ENCODE measurements around the gene AGBL4.
A peak's percentile ranks its signal among the peaks of the same experiment; 100 is the strongest.

Gene AGBL4

DNA sequence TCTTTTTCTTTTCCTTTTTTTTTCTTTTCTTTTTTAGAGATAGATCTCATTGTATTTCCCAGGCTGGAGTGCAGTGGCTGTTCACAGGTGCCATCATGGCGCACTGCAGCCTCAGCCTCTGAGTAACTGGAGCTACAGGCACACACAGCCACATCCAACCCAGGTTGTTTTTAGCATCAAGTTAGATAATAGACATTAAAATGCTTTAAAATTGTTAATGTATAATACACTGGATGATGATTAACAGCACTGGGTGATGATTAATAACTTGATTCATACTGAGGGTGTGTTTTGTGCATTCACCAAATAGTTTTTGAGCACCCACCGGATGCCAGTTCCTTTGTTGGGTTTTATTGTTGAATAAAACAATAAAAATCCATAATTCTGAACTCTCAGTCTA lies 1322.3 kb downstream of the AGBL4 start:
- DNase-seq = no peak

DNA sequence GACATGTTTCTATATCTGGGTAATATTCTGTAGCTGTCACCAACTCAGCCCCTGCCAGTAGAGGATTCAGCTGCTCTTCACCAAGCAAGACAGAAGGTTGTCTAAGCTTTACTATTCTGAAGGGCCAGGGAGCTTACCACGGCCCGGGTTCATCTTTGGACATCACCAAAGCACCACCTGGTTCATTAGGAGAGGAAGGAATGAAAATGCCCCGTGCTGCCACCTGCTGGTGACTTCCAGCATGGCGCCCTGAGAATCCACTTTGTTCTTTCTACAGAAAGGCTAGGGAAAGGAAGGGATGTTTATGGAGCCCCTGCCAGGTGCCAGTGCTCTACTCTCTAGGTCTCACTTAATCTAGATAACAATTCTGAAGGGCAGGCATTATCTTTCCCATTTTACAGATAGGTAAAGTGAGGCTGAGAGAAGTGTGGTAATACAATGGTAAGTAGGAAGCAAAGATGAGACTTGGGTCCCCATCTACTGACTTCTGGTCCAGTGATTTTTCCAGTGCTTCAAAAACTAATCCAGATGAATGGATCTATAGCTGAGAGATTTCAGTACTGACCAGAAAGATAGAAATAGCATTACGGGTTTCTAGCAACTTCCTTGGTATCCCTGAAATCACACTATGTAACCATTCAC lies 1326.6 kb downstream of the AGBL4 start:
- DNase-seq = peak; percentile 56

DNA sequence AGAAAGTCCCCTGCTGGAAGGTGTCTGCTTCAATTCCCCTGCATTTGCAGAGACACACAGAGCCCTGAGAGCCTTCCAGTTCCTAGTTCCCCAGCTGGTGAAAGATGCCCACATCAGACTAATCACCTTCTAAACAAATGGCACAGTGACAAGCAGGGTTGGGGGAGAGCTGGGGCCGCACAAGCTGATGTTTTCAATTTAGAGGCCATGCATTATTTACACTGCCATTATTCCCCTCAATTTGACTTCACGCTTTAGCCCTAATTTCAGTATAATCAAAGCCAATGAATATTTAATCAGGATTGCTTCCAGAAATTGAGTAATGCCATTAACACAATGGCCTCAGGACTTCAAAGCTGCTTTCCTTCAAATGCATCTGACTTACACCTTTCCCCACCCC lies 1328.6 kb downstream of the AGBL4 start:
- no peak for DNase-seq

DNA sequence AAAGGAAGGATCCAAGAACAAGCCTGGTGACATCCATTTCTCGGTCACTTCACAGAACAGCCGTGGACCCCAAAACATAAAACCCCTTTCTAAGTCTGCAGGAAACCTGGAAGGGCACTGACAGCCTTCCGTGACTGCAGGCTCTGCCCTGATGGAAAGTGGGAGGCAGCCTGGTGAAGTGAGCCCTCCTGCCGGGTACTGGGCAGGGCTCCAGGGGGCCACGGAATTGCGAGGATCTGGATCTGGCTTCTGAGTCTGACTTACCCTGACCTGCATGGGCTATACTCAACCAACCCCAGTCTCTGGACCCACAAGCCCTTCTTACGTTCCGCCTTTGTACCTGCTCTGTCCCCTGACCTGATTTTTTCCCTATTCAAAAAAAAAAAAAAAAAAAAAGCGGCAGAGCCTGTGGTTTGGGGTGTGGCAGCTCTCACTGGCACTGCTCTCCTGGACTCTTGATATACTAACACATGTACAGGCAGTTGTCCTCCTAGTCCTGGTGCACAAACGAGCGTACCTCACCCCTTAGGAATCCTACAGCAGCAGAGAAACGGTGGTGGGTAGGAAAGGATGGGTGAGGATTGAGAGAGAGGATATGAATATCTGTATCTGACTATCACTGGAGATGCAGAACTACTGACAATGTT lies 1330.0 kb downstream of the AGBL4 start:
- no peak for DNase-seq

DNA sequence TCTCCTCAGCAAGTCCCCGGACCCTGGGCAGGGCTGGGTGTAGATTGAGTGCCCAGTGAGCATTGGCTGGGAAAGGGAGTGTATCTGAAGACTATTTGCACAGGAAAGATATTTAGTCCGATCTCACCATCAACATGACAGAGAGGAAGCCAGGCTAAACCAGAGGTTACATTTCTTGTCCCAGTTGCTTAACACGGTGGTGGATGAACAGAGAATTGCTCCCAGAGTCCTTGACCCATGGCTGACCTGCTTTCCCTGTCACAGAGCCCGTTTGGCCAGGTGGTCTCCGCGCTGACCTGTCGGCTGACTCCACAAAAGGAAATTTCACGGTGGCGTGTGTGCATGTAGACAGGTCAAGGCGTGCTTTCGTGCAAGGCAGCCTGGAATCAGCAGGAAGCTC lies 1330.6 kb downstream of the AGBL4 start:
- no peak for DNase-seq

DNA sequence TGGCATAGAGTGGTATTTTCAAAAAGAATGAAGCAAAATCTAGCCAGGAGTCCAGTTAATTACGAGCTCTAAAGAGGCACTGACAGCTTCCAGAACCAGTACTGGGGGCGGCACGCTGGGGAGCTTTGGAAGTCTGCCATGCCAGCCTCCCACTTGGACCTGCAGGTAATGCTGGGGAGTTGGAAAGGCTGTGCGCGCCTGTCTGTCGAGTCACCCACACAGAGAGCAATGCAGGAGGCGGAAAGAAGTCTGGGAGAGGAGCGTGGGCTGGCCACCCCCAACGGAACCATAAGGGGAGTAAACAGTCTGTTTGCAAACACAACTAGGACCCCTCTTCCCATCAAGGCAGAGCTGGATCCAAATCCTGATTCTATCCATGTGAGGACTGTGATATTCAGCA lies 1331.5 kb downstream of the AGBL4 start:
- no peak for DNase-seq

DNA sequence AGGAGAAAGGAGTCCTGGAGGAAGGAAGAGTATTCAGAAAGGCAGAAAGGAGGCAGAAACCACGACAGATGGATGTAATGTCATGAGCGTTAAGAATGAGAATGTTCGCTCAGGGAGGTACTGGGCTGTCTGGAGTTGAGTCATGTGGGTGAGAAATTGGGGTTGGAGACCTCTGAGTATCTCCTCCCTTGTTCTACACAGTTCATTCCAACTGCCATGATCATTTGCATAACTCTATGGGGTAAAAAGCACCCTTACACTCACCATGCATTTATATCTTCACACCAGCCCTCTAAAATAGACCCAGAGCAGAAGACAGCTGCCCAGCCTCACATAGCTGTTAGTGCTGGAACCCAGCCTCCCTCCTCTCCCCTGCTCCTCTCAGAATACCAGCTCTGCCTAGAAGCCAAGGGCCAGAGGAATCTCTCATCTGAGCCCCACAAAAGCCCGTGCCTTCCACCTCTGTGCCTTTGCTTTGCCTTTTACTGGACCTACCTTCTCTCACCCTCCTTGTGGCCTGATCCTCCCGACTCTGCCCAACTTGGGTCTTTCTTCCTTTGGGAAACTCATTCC lies 1332.2 kb downstream of the AGBL4 start:
- DNase-seq = no peak

DNA sequence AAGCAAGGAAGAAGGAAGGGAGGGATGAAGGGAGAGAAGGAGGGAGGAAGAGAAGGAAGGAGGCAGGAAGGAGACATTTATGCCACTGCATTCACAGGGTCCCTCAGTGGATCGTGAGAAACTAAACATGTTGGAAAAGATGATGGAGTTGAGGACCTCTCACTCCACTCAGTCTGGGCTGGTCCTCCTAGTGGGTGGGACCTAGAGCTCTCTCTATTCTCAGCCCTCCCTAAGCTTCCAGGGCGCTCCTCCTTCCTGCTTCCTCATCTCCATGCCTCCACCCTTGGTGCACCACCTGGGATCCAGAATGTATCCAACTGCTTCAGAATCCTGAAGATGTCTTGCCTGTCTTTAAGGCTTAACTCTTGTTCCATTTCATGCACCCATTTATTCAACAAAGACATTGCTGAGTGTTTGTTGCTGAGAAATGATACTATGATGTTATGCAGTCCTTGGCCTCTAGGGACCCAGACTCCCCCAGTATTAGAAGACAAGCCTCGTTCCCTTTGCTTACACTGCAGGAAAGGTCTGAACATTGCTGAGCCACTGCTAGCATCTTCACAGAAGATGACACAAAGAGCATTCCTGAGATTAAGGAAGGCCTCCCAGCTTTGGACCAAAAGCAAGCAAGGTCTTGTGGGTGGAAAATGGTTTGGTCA lies 1335.5 kb downstream of the AGBL4 start:
- no peak for DNase-seq

DNA sequence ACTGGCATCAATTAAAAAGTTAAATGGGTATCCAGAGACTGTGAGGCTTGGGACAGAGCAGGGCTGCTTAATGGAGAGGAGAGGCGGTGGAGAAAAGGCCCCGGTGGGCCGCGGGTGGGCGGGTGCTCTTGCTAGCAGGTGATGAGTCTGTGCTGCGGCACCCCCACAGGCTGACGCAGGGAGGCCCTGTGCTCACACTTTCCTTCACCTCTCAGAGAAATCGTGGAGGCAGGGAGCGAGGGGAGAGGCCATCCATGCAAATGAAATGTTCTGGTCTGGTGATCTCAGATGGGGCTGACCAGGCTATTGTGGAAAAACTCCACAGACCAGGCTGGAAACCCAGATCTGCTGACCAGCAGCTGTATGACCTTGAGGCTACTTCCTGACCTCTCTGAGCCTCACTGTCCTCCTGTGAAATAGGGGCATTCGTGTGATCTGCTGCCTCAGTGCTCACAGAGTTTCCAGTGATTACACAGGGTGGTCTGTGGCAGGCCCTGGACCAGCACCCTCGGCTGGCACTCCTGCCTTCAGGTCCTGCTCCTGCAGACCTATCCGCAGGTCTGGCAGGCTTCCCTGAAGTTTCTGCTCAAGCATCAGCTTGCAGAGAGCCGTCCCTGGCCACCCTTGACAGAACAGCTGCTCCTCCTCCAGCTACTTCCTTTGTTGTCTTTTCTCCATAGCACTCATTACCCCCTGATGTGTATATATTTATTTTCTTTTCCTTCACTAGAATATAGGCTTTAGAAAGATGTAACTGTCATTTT lies 1336.3 kb downstream of the AGBL4 start:
- DNase-seq = peak; percentile 14

DNA sequence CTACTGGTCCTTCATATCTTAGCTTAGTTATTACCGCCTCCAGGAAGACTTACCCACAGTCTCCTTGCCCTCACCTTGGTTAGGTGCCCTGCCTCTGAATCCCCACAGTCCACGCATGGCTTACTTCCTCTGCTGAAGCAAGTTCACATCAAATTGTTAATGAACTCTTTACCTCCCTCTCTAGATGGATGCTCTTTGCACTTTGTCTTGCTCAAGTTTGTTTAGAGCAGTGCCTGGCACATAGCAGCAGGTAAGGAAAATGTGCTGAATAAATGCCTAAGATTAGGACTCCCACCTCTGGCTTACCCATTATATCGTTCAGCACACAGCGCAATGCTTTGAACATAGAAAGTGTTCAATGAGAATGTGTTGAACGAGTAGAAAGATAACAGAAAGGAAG lies 1337.6 kb downstream of the AGBL4 start:
- DNase-seq = no peak

DNA sequence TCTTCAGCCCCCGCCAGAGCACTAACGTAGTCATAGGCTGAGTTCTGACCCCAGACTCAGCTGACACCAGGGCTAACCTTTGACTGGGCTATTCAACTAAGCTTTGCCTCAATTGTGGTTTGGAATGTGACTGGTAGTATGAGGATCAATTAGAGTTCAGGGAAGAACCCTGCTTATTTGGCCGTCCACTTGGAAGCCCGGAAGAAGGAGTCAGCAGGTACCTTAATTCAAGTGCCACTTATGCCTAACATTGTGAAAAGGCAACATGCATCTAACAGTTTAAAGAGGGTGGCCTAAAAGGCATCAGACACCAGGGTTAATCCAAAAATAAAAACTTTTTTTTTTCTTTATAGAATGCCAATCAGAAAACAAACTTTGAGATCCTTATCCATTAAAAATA lies 1339.4 kb downstream of the AGBL4 start:
- peak; percentile 17 for DNase-seq

DNA sequence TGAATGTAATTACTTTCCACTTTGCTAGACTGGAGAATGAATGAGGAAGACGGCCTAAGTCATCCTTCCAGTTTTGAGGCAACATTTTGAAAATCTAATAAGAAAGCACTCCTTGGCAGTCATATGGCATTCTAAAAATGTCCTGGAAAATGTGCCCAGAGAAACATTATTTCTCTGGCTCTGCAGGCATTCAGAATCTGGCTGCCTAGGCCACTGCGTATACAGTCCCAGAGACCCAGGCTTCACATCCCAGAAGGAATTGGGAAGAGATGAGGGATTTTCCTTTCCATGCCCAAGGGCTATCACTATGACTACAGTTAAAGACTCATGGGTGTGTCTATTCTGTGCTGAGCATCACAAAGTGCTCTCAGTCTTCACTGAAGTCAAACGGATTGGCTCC lies 1339.9 kb downstream of the AGBL4 start:
- no peak for DNase-seq

DNA sequence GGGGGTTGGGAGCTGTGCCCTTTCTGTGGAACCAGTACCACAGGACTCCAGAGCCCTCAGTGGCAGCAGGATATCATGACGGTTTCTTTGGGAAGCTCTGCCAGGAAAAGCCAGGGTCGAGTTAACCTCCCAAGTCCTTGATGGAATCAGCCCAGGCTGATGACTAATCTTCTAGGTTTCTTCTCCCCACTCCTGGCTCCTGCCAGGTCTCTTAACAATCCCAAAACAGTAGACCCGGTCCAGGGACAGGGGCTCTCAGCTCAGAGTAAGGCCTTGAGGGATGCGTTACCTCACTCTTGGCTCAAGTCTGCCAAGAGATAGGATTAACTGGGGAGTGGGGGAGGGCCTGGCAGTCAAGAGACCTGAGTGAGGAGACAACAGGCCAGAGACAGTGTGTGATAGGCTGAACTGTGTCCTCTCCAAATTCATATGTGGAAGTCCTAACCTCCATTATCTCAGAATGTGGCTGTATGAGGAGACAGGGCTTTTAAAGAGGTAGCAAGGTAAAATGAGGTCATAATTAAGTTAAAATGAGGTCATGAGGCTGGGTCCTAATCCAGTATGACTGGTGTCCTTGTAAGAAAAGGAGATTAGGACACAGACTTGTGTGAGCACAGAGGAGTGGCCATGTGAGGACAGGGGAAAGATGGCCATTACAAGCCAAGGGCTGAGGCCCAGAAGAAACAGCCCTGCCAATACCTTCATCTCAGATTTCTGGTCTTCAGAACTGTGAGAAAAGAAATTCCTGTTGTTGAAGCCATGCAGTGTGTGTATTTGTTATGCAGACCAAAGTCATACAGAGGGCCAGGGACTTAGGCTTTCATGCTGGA lies 1342.1 kb downstream of the AGBL4 start:
- no peak for DNase-seq

DNA sequence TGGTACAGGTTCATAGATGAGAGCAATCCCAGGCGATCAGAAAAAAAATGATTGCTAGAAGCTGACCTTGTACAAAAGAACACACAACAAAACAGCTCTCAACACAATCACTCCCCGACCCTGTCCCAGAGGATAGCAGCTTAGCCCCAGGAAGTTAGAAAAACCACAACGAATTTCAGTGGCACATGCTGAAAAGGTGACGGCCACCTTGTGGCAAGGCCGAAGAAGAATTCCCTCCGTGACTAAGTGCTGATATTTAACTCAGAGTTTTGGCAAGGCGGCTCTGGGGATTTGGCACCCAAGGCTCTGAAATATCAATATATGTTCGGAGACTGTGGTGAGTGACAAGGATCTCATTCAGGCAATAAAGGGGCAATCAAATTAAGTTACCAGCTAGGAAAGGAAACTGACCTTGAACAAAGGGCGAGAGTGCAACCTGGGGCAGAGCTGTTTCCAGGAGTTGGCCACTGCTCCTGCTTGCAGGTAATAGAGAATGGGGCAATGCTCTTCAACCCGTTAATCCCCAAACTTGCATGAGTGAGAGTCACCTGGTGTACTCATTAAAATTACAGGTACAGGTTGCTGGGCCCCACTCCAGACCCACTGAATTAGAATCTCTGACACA lies 1343.2 kb downstream of the AGBL4 start:
- DNase-seq = no peak

DNA sequence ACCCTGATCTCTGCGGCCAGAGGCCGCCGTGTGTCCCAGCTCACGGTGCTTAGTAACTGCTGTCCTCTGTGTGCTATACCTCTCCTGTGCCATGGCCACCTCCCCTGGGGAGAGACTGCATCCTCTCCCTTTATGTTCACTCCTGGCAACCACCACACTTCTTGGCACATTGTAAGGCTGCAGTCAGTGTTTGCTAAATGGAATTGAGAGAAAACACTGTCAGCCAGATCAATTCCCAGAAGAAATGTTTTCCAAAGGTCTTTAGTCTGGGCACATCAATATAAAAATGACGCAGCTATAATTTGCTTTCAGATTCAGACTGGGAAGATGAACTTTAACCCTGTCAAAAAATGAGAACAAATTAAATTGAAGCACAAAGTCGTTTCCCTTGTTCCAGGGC lies 1343.9 kb downstream of the AGBL4 start:
- no peak for DNase-seq

DNA sequence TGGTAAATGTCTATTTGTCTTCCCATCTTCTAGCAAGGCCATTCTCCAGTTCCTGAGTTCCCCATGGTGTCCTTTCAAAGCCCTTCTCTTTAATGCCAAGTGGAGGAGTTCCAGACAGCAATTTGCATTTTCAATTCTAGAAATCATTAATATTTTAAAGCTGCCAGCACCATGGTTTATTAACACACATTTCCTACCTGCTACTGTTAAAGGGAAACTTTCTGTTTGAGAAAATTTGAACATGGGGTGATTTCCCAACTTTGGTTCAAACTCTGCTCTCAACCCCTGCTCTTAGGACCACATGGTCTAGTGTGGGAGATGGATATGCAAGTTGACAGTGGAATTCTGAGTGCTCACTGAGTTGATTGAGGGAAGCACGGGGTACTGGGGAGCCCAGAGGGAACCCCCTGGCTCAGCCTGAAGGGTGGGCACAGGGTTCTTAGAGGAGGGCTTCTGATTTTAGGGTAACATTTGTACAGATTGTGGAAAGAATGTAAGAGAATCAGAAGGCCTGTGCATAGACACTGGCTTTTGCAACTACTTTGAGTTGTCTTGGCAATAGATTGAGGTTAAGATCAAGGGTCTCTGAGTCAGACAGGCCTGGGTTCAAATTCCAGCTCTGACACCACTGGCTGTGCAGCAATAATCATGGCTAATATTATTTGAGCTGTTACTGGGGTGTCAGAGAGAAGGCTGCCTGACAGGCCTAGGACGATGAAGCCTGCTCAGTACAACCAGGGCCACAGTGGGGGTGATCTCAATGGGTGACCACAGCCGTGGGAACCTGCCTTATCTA lies 1344.8 kb downstream of the AGBL4 start:
- DNase-seq = no peak

DNA sequence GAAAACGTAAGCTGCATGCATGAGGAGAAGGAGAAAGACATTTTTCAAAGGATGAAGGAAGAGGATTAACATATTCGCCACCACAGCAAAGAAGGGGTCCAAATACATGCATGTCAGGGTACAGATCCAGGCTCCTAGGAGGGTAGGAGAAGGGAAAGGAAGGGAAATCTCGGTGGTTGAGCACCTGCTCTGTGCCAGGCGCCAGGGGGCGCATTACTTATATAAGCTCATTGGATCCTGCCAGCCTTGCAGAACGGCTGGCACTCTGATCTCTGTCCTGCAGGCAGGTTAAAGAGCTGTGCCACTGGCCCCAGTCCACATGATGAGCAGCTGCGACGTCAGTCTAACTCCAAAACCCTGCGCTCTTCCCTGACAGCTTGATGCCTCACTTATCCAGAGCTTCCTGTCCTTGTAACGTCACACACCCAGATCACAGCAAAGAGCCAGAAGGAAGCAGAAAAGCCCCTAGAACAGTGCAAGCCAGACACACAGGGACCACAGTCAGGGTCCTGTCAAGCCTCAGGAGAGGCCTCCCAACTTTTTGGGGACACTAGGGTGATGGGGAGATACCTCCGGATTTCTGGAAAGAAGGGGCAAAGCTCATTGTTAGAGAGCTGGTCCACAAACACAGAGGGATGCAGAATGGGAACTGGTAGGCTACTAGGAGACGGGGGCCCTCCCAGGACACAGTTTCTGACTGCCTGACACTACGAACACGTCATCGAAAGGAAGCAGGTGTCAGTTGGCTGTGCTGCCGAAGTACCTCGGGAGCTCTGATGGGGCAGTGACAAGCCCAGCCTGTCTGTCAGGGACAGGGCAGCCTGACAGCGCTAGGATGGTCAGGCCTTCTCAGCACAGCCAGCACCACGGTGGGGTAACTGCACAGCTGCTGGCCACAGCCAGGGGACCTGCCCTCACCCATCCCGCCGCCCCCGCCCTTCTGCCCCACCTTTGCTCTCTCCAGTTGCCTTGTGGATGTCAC lies 1346.2 kb downstream of the AGBL4 start:
- DNase-seq = peak; percentile 89

DNA sequence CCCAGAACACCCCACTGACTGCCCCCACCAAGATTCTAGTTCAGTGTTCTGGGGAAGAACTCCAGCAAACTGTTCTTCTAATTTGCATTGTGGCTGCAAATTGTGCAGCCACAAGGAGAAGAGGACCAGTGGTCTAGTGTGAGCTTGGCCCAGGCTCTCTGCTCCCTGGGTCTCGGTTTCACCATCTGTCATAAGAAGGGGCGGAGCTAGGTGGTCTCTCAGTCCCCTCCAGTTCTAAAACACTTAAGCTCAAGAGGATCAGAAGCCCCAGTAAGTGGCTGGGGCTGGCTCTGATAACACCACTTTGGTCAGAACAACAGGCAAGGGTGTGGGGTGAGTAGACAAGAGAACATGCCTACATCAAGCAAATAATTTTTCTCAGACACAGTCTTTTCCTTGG lies 1346.9 kb downstream of the AGBL4 start:
- DNase-seq = peak; percentile 46

DNA sequence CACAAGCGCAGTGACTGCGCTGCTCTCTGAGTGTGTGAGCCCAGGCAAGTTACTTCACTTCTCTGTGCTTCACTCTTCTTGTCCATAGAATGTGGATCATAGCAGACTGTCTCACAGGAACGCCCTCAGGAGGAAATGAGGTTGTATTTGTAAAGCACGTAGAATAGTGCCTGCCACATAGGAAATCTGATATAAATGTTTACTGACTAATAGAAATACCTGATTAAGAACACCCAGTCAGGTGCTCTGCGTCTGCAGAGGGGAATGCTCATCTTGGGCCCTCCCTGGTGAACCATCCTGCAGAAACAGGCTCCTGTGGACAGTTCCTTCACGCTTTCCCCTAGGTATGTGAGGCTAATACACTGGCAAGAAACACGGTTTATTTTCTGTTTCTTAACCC lies 1347.4 kb downstream of the AGBL4 start:
- no peak for DNase-seq

DNA sequence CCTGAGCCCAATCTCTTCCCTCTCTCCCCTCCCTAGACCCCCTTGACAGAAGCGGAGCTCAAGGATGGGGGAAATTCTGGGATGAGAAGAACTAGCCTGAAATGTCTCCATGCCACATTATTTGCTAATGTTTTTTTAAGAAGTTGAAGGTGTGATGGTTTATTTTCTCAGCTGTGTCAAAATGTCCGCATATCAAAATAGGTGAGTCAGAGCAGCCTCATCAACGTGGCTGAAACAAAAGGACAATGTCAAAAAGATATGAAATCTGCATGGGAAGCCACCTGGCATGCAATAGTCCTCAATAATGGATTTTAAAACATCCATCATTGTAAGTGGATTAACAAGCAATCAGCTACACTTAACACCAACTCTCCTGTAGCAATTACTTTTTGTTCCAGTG lies 1348.5 kb downstream of the AGBL4 start:
- no peak for DNase-seq

Data from NCI-H510A treated with DMSO at 0.1 percent for 48 hours (cell line).